Gastroesophageal sphincter (tissue), 4 donors: ENCODE measurements around the gene SMIM38. TPM values are rescaled to one million over a fixed set of nuclear protein-coding genes. Genes with fewer than 3 reads are reported as not detected.
"Not testable (repeated sequence)": the region's sequence is repeated elsewhere in the genome, so short reads cannot be mapped to it uniquely, and the experiment has no call there.

ENCODE experiments used
- ATAC-seq: fragments of 150-250 bp; one replicate; pipeline ENCODE4 v1.9.1; 2016; ENCODE audit warnings: mild to moderate bottlenecking, moderate library complexity
- H3K27ac ChIP-seq, 4 donors: fragments of 200-600 bp; sonication (generic) in 3 of 4; 1 replicate in 3 of 4; 2 replicates in 1 of 4; pipeline ENCODE4 v1.5.1; 2016 to 2019
- H3K27me3 ChIP-seq: fragments of 200-600 bp; sonication (generic); one replicate; pipeline ENCODE4 v1.5.1; 2019
- H3K36me3 ChIP-seq, 2 donors: fragments of 200-600 bp; sonication (generic); one replicate each; pipeline ENCODE4 v1.5.1; 2019; ENCODE audit warnings: control low read depth in 1 of 2
- H3K4me1 ChIP-seq, 3 donors: fragments of 200-600 bp; sonication (generic); 1 replicate in 2 of 3; 2 replicates in 1 of 3; pipeline ENCODE4 v1.5.1; 2016 to 2019; ENCODE audit warnings: control low read depth in 2 of 3
- H3K4me3 ChIP-seq, 2 donors: fragments of 200-600 bp; sonication (generic); one replicate each; pipeline ENCODE4 v1.5.1; 2019; ENCODE audit warnings: mild to moderate bottlenecking in 1 of 2, moderate library complexity in 1 of 2
- H3K9me3 ChIP-seq, 3 donors: fragments of 200-600 bp; sonication (generic); one replicate each; pipeline ENCODE4 v1.5.1; 2017 to 2019; ENCODE audit warnings: control low read depth in 2 of 3
- CTCF ChIP-seq, 4 experiments: fragments of 200-600 bp in 2 of 4; fragments of 450-650 bp in 2 of 4; sonication (generic) in 1 of 4; IDR thresholded peaks; one replicate each; pipeline ENCODE4 v1.5.1; 2017 to 2019; ENCODE audit warnings: antibody characterized with exemption in 4 of 4, mild to moderate bottlenecking in 2 of 4, moderate library complexity in 2 of 4
- EP300 ChIP-seq: sonication (generic); formaldehyde crosslinking; IDR thresholded peaks from one replicate; pipeline ENCODE4 v1.6.1; 2017; ENCODE audit warnings: antibody characterized with exemption, mild to moderate bottlenecking
- POLR2A ChIP-seq, 2 donors: fragments of 450-650 bp; IDR thresholded peaks; one replicate each; pipeline ENCODE4 v1.6.1; 2017; ENCODE audit warnings: antibody characterized with exemption in 2 of 2, mild to moderate bottlenecking in 2 of 2, moderate library complexity in 1 of 2
- POLR2AphosphoS5 ChIP-seq: sonication (generic); formaldehyde crosslinking; IDR thresholded peaks from one replicate; pipeline ENCODE4 v1.6.1; 2017; ENCODE audit warnings: antibody characterized with exemption
- WGBS, 2 donors: methylation state at CpG; one replicate each; pipeline ENCODE4 v1.1.5; 2018; ENCODE audit warnings: low coverage in 1 of 2; 5-methylcytosine and 5-hydroxymethylcytosine counted together
- total RNA-seq, 4 donors: library from RNA; depleted of rRNA; stranded (reverse); fragments of >200 nt; gene quantifications; one replicate each; pipeline ENCODE4 v1.1.0, GENCODE V29; 2016

The SMIM38 gene
- total RNA-seq, 4 donors from 2014 or later: 1.2 to 2.3 (median 1.3) TPM

- Histone ChIP-seq H3K9me3 (no peaks in the 10 kb centered on the region), H3K4me3 (no peak overlapping the region), H3K4me1 (peaks cover 0 to 9% (median 9%) of the 10 kb centered on the region in 3 donors), H3K27me3 (no peaks in the 10 kb centered on the region), H3K36me3 (peaks cover 0 to 46% of the 10 kb centered on the region in 2 donors), H3K27ac (no peak overlapping the region)
- no peak for ATAC-seq
- 84 to 96% methylated on average over 4 to 5 of the region's 8 CpGs for WGBS, 2 donors
- TF ChIP-seq CTCF (IDR thresholded peaks at IDR 0.05): no peak
- TF ChIP-seq POLR2A (IDR thresholded peaks at IDR 0.05): no peak
- TF ChIP-seq EP300: no peak
- TF ChIP-seq POLR2AphosphoS5: no peak
Observed at GRCh38 chr11:69134957-69135356, 20.8 kb upstream of the SMIM38 start.

- H3K27me3 ChIP-seq: no peaks in the 10 kb centered on the region
Observed at GRCh38 chr11:69135420-69136363, 20.0 kb upstream of the SMIM38 start.

GRCh38 chr11:69136471-69136870 lies 19.3 kb upstream of the SMIM38 start:
- ATAC-seq: no peak

More at GRCh38 chr11:69135420-69136363, 20.0 kb upstream of the SMIM38 start:
- no peak for TF ChIP-seq POLR2AphosphoS5
- no peak for TF ChIP-seq POLR2A (IDR thresholded peaks at IDR 0.05)
- TF ChIP-seq EP300: no peak
- TF ChIP-seq CTCF (IDR thresholded peaks at IDR 0.05): no peak
- no peaks in the 10 kb centered on the region for H3K9me3 ChIP-seq
- peaks cover 0 to 9% (median 9%) of the 10 kb centered on the region in 3 donors for H3K4me1 ChIP-seq
- no peak for ATAC-seq
- peaks cover 0 to 46% of the 10 kb centered on the region in 2 donors for H3K36me3 ChIP-seq
- no peak overlapping the region for H3K4me3 ChIP-seq
- H3K27ac ChIP-seq: no peak overlapping the region
- 87 to 100% methylated on average over 2 to 6 of the region's 14 CpGs for WGBS, 2 donors

GRCh38 chr11:69137151-69137844 lies 18.4 kb upstream of the SMIM38 start:
- H3K4me1 ChIP-seq: no peaks in the 10 kb centered on the region
- H3K36me3 ChIP-seq: peaks cover 0 to 60% of the 10 kb centered on the region in 2 donors
- TF ChIP-seq POLR2A (IDR thresholded peaks at IDR 0.05): no peak
- no peak for TF ChIP-seq EP300
- no peak for TF ChIP-seq POLR2AphosphoS5
- no peak for TF ChIP-seq CTCF (IDR thresholded peaks at IDR 0.05)
- H3K4me3 ChIP-seq: no peak overlapping the region
- no peaks in the 10 kb centered on the region for H3K9me3 ChIP-seq
- H3K27ac ChIP-seq: no peak overlapping the region
- H3K27me3 ChIP-seq: no peaks in the 10 kb centered on the region
- ATAC-seq: no peak
- WGBS, 2 donors: no CpG with 5 or more reads among the region's 8 CpGs

More at GRCh38 chr11:69136471-69136870, 19.3 kb upstream of the SMIM38 start:
- Histone ChIP-seq H3K36me3 (peaks cover 0 to 53% of the 10 kb centered on the region in 2 donors), H3K27ac (no peak overlapping the region), H3K27me3 (no peaks in the 10 kb centered on the region), H3K9me3 (no peaks in the 10 kb centered on the region), H3K4me1 (peaks cover 0 to 6% (median 4%) of the 10 kb centered on the region in 3 donors), H3K4me3 (no peak overlapping the region)
- WGBS, 2 donors: 100% methylated on average over 2 of the region's 9 CpGs; no CpG with 5 or more reads in 1 of the 2 donors
- no peak for TF ChIP-seq POLR2AphosphoS5

GRCh38 chr11:69138265-69138664 lies 17.5 kb upstream of the SMIM38 start:
- no peaks in the 10 kb centered on the region for H3K4me1 ChIP-seq
- no peak overlapping the region for H3K4me3 ChIP-seq
- no peaks in the 10 kb centered on the region for H3K27me3 ChIP-seq
- 89% methylated on average over 3 of the region's 3 CpGs; no CpG with 5 or more reads in 1 of the 2 donors for WGBS, 2 donors
- no peak for TF ChIP-seq CTCF (IDR thresholded peaks at IDR 0.05)
- TF ChIP-seq POLR2AphosphoS5: no peak
- no peak for TF ChIP-seq EP300
- no peak for TF ChIP-seq POLR2A (IDR thresholded peaks at IDR 0.05)
- no peak for ATAC-seq
- no peaks in the 10 kb centered on the region for H3K9me3 ChIP-seq
- H3K27ac ChIP-seq: no peak overlapping the region
- H3K36me3 ChIP-seq: peaks cover 0 to 66% of the 10 kb centered on the region in 2 donors

- H3K36me3 ChIP-seq: peaks cover 0 to 74% of the 10 kb centered on the region in 2 donors
- ATAC-seq, H3K4me3 ChIP-seq, H3K4me1 ChIP-seq, H3K9me3 ChIP-seq, H3K27me3 ChIP-seq, H3K27ac ChIP-seq: not testable (repeated sequence)
- 61 to 92% methylated on average over 2 to 6 of the region's 7 CpGs for WGBS, 2 donors
Observed at GRCh38 chr11:69140161-69140560, 15.6 kb upstream of the SMIM38 start.
